GM21526 (cell line): Measurements from ENCODE around the gene SORBS2.
A peak's percentile ranks its signal among the peaks of the same experiment; 100 is the strongest.

ENCODE experiments used
- ATAC-seq: cut with Tn5 transposase; IDR thresholded peaks from one replicate; pipeline ENCODE4 v1.9.1; 2021; ENCODE audit warnings: moderate library complexity; ENCODE audit not compliant: unreplicated experiment, low FRiP score

Gene SORBS2

DNA sequence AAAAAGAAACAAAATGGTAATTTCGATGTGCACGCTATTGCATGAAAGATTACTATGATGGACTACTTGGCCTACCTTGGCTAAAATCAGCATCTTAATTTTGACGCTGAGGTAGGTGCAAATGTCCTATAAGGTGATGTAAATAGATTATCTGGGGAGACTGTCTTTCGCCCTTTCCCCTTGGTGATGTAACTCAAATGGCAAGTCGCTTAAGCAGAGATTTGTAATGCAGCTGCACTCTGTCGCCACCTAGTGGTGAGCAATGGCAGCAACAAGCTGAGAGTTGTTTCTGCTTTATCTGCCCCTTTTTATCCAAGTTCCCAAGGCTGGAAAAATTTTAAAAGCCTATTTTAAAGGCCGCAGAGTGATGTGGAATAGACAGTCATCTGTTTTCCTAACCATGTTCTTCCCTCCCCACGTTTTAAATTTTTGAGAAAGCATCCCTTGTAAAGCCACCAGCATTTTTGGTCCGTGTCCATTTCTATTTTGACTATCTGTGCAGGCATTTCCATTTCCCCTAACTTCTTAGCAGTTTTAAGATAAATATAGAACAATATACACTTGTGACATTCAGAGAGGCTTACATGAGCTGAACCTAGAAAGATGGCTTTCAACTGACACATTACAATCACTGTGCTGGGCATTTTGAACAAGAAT lies 214.3 kb downstream of the SORBS2 start:
- peak; percentile 72 for ATAC-seq

DNA sequence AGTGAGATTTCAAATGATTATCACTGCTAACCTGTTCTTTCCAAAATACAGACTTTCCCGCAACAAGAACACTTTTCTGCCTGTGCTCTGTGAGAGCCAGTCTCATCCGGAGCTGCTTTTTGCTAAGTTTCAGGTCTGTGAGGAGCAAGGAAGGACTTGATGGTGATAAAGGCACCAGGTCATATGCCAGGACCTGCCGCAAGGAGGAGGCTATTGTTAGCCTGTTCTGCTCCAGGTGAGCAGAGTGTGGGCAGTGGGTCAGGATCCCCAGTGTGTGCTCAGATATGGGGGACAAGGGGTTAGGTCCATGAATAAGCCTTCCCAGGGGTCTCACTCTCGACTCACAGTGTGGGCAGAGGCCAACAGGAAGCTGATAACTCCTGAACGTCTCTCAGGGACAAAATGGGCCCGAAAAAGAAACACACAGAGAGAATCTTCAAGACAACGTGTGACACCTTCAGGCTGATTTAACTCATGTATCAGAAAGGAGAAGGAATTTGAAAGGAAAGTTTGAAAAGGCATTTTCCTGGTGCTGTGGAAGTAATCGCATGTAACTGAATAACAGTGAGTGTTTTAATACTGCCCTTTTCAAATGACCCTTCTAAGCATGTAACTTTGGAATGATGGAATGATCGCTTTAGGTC lies 219.0 kb downstream of the SORBS2 start:
- no peak for ATAC-seq

DNA sequence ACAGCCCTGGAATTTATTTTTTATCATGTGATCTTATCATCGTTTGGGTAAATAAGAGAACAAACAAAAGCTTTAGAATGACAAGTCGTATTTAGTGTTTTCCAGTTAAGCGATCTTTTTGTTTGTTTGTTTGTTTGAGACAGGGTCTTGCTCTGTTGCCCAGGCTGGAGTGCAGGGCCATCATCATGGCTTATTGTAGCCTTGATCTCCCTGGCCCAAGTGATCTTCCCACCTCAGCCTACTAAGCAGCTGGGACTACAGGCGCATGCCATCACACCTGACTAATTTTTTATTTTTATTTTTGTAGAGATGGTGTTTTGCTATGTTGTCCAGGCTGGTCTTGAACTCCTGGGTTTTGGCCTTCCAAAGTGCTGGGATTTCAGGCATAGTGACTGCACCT lies 219.6 kb downstream of the SORBS2 start:
- no peak for ATAC-seq

DNA sequence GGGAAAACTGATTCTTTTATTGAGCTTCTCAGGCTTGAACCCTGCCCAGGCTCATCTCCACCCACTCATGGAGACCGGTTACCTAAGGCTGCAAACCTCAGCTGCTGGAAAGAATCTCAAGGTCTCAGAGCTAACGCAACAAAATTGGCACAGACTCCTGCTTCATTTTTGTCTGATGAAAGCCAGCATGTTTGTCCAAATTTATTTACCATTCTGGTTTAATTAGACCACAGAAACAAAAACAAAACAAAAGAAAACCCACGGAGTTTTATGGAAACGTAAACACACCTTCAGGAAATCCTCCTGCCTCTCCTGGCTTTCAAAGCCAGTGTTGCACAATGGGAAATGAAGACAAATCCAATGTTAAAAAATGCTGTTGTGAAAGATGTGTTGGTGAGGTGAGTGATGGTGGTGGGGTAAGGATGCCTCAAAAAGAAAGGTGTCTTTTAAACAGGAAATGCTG lies 220.3 kb downstream of the SORBS2 start:
- ATAC-seq, result no peak

DNA sequence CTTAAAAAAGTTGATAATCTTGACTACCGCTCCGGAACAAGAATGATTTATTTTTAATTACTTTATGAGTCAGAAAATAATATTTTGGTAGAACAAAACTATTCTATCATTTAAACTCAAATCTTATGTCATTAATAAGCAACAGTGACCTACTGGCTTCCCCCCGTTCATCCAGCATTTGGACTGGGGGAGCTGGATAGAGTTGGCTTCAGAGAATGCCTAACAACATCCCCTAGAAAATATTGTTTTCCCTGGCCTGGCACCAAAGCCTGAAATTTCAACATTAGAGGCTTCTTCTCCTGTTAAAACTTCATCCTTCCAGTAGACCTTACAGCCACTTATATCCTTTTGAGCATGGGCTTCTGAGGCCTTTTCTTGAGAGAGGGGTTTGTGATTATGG lies 221.0 kb downstream of the SORBS2 start:
- no peak for ATAC-seq

DNA sequence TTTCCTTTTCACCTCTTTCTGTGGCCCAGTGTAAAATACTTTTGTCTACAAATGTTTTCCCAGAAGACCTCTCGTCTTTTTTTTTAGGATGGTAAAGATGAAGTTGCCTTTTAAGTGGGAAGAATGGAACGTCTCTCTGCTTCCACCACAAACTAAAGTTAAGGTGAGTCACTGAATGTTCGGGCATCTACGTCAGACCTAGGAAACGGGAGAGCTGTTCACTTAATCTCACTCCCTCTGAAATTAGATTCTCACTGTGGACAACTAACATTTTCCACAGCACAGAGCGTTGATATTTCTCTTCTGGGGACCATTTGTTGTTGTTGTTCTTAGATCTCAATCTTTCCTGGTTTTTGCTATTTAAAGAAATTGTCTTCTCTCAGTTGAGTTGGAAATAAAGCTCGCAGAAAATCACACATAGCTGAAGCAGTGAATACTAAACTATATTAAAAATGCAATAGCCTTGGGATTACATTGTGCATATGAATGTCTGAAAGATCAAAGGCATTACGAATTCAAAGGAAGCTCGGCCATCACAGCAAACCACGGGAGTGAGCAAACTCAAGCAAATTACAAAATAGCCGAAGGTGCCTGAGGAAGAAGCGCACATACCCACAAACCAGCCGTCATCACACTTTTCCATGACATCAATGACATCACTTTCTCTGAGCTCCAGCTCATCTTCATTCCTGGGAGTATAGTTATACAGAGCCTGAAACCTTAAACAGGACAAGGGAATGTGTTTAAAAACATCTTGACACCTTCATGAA lies 222.7 kb downstream of the SORBS2 start:
- ATAC-seq, result no peak

DNA sequence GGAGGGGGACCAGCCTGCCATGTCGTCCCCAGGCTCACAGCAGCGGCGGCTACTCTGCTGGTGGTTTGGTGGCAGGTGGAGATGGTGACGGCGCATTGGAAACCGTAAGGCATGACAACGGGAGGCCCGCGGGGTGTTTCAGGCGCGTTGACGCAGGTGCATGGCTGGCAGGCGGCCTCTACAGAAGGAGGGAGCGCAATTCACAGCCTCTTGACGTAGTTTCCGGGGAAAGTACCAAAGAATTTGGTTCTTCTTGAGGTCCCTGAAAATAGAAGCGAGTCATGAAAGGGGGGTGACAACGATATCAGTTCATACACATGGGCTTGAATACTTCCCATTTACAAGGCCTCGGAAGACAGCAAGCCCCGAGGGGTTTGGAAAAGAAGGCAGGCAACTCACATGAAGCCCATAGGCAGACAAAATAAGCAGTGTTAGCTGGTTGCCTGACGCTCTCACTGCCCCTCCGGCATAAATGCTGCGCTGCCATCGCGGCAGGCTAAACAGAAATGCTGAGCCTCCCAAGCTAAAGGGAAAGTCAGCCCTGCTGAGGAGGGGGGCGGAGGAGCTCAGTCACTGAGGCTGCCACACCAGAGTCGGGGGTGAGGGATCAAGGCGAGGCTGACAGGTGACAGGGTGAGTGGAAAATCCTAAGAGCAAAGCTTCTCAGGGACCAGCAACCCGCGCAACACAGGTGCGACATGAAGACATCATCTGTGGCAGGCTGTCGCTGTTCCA lies 224.4 kb downstream of the SORBS2 start:
- ATAC-seq, result peak; percentile 97

DNA sequence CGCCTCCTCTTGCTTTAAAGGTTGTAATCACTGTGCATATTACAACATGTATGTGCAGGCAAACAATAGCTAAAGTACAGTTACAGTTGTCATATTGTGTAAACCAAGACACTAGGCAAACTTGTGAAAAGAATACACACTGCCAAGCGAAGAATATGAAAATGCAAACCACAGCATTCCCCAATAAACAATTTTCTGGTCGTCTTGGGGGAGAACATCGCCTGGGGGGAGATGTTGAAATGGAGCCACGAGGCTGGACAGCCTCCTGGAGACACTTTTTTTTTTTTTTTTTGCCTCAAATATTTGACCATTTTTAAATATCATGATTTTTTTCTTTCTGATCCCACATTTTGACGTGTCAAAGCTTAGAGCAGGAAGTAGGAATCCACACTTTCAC lies 225.0 kb downstream of the SORBS2 start:
- ATAC-seq, result no peak

DNA sequence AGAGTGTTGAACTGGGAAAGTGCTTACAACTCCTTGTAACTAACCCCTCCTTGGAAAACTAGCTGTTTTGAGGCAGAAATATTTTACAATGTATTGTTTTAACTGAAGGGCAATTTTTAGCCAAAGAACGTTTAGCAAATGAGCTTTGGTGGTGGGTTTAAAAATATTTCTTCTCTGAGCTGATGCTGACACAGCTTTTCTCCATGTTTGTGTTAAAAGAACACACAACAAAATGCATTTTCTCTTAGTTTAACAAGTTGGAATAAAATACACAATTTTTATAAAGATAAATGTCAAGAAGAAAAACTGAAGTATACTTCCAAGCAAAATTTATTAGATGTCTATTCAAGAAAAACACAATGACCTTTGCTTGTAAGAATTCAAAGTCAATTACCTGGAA lies 226.8 kb downstream of the SORBS2 start:
- no peak for ATAC-seq

DNA sequence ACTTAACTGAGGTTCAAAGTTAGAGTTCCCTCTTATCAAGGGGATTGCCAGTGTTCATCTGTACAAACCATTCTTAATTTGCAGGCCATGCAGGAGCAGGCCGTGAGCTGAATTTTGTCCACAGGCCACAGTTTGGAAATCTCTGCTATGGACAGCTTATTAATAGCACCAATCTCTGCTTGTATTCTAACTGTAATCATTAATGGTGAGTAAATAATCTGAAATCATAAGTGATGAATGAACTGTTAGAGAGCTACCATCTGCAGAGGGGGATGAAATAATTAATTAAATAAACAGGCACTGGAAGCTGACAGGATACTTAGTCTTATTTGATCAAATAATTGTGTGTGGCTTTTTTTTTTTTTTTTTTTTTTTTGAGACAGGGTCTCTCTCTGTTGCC lies 228.2 kb downstream of the SORBS2 start:
- no peak for ATAC-seq

DNA sequence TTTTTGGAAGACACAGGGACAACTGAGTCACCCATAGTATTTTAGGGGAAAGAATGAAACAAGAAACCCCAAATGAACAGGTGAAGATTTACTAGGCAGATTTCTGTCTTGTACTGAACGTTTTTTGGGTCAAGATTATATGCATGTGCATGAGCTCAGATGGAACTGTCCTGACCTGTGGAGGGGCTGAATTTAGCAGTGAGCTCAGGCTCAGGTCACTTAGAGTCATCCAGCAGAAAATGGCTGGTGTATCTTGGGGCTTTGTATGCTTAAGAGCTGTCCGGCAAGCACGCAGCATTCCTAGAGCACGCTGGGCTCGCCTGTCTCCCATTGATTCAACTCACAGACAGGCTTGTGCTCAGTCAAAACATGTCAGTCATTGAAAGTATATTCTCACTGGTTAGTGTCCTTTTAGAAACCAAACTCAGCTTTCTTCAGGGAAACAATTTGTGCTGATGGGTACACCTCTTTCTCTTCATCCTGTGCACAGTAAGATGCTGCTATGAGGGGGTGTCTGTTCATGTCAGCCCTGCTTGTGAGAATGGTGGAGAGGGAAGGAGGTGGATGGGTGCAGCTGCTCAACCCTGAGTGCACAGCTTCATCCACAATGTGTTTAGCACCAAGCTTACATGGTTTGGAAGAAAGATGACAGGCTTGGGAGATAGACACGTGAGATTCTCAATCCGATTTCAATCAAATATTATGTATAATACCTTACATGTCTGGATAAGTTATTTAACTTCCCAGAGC lies 229.2 kb downstream of the SORBS2 start:
- ATAC-seq, result no peak

DNA sequence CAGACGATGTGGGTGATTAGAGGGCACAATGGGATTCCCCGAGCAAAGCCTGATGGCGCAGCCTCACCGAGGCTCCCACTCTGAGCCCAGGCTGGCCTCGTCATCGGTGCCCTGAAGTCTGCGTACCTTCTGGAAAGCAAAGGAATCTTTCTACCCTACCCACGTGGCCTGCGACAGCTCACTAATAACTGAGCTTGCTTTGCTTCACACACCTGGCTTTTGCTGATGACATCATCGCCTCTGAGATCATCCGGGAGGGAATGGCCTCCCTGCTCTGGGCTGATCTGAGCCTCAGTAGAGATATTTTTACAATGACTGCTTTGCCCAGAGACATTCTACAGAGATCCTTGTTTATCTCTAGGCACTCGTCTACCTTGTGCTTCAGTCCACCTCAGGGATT lies 231.3 kb downstream of the SORBS2 start:
- no peak for ATAC-seq

DNA sequence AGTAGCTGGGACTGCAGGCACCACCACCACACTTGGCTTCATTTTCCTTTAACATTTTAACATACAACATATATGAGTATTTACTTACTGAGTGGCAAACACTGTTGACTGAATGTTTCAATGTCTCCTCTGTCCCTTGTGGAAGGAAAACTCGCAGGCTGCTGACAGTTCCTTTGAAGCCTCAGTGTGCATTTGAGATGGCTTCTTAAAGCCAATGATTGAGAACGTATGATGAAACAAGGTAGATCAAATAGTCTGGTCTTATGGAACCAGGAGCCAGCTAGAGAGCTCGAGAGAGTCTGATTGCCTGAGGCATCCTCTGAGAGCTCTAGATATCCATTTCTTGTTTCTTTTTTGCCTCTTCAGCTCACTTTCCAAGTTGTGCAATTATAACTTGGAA lies 233.7 kb downstream of the SORBS2 start:
- no peak for ATAC-seq

DNA sequence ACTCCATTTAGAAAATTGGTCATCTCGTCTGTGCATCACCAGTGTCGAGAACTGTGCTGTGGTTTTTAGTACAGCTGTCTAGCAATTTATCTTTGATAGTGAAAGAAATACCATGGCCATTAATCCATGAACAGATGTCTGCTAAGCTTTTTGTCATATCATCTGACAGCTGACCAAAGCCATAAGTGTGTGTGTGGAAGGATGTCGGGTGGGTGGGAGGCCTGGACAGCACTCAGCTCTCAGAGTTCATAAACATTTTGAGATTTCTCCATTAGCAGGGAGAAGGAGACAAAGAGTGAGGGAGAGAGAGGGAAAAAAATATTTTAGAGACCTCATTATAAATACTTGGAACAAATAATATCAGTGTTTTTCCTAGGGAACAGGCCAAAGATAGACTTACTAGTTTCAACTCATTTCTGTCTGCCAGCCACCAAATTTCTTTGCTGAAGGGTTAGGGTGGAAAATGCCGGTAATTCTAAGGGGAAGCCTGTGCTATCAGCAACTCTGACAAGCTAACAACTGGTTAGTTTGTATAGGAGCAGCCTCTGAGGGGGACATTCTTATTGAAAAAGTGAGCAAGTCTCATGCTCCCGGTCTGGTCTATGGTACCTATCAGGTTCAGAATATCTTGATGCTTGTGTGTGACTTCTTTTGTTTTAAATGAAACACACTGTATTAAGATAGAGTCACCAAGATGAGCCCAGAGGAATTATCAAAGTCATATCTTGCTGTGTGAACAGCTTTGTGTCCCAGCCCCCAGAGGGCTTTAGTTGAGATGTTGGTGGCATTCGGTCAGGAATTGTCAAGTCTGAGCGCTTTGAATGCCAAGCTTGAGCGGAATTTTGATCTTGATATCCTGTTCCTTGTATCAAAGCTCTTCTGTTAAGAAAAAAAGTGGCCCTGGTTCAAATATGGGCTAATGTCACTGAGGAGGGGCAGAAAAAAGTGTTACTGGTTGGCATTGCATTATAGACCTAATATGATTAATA lies 234.7 kb downstream of the SORBS2 start:
- no peak for ATAC-seq

DNA sequence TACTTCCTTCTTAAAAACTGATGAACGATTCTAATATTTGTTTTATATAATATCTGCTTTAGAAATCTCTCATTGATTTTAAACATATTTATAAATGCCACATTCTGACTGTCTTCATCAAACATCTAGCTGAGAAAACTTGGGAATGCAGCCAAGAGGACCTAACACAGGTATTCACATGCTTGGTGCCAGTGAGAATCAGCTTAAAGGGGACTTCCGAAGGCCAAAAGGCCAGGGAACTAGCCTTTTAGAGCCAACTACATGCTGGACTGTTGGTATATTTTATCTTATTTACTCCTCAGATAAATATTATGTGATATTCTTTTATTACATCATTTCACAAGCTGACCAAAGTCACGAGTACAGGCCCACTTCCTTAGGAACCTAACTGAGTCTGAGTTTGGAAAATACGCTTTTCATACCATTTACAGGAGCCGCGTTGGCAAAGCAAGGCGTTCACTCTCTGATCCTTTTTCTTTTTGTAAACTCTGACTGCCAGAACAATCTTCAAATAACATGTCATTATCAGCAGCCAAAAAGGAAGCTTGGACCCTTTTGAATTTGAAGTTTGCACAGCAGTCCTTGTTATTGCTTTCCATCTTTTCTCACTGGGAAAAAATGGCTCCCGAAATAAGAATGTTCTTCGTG lies 235.6 kb downstream of the SORBS2 start:
- no peak for ATAC-seq

DNA sequence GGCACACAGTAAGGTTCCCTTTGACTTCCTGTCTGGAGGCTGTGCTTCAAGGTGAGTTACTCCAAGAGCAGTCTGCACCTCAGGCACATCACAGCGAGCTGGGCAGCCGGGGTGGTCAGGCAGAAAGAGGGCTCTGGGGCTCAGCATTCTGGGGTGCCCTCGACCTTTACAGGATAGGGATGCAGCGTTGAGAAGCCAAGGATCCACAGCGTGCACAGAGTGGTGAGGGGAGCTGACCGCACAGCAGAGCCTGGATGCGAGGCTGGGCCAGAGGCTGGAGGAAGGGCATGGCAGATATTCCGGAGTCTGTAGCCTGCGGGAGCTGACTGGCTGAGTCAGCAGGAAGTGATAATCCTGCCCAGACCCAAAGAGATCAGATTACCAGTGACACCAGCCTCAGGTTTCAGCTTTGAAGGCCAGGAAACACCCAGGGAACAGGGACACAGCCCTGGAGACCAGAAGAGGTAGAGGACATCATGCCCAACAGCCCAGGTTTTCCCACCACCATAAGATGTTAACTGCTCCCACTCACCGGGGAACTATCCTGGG lies 238.3 kb downstream of the SORBS2 start:
- no peak for ATAC-seq

DNA sequence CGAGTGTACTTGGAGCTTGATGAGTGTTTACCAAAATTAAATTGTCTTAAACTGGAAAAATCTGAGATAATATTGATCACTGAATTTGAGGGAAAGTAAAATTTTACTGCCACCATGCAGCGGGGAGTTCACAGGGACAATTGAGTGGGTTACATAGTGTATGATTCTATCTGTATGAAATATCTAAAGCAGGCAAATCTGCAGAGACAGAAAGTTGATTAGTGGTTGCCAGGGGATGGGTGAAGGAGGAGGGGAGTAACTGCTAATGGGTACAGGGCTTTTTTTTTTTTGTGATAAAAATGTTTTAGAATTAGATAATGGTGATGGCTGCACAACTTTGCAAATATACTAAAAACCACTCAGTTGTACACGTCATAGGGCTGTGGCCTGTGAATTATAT lies 241.3 kb downstream of the SORBS2 start:
- no peak for ATAC-seq
